PC-3 (cell line): ENCODE data around the gene ZNF277.

Experiments used
- EZH2 ChIP-seq: fragments of 300-600 bp; sonication (generic); IDR thresholded peaks from one replicate; pipeline ENCODE4 v1.6.1; 2017; ENCODE audit warnings: antibody characterized with exemption, mild to moderate bottlenecking, low read length; ENCODE audit not compliant: unreplicated experiment
- EZH2phosphoT487 ChIP-seq: fragments of 300-600 bp; sonication (generic); IDR thresholded peaks from 2 replicates; pipeline ENCODE4 v1.6.1; 2018; ENCODE audit warnings: mild to moderate bottlenecking, antibody characterized with exemption, low read length, borderline replicate concordance
- TF ChIP-seq, protein P1 (sequence below): fragments of 300-600 bp; sonication (generic); conservative IDR thresholded peaks from 2 replicates; pipeline ENCODE4 v1.5.1; 2017; ENCODE audit warnings: antibody characterized with exemption, low read depth, mild to moderate bottlenecking, low read length

DNA sequence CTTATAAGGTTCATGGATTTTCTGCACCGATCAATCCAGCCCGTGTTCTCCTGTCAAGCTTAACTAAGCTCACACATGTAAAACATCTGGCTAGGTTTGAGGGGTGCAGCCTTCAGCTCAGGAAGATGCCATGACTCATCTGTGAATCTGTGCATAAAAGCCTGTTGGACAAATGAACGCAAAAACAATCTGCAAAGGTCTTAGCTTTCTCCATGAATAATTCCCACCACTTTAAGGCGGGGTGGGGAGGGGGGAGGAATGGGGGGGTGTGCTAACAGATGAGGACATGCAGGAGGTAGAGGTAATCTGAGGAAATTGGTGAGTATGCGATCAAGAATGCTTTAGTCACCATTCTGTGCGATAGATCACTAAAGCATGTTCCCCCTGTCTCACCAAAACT is 5.1 kb upstream of the ZNF277 start:
- TF ChIP-seq, protein P1, sequence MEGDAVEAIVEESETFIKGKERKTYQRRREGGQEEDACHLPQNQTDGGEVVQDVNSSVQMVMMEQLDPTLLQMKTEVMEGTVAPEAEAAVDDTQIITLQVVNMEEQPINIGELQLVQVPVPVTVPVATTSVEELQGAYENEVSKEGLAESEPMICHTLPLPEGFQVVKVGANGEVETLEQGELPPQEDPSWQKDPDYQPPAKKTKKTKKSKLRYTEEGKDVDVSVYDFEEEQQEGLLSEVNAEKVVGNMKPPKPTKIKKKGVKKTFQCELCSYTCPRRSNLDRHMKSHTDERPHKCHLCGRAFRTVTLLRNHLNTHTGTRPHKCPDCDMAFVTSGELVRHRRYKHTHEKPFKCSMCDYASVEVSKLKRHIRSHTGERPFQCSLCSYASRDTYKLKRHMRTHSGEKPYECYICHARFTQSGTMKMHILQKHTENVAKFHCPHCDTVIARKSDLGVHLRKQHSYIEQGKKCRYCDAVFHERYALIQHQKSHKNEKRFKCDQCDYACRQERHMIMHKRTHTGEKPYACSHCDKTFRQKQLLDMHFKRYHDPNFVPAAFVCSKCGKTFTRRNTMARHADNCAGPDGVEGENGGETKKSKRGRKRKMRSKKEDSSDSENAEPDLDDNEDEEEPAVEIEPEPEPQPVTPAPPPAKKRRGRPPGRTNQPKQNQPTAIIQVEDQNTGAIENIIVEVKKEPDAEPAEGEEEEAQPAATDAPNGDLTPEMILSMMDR: no peak
- no peak for TF ChIP-seq EZH2phosphoT487
- TF ChIP-seq EZH2: no peak
